Left lung (tissue), 10 donors: ENCODE results near the gene WWOX. TPM values are rescaled to one million over a fixed set of nuclear protein-coding genes. Genes with fewer than 3 reads are reported as not detected.

Source experiments
- ATAC-seq: fragments of 200-7000 bp; cut with Tn5 transposase; one replicate; pipeline ENCODE4 v1.9.1; 2020; ENCODE audit warnings: moderate library complexity
- DNase-seq, 4 donors: peaks; one replicate each; pipeline ENCODE4 v3.0.0-alpha.2; 2013 to 2020
- H3K27ac ChIP-seq, 2 donors: fragments of 200-600 bp; sonication (generic) in 1 of 2; one replicate each; pipeline versions ENCODE4 v1.5.0 to v1.8.0; 2020 to 2021
- H3K27me3 ChIP-seq, 2 donors: fragments of 200-600 bp; sonication (generic) in 1 of 2; one replicate each; pipeline versions ENCODE4 v1.5.0 to v1.8.0; 2020 to 2021
- H3K36me3 ChIP-seq, 2 donors: fragments of 200-600 bp; sonication (generic) in 1 of 2; one replicate each; pipeline versions ENCODE4 v1.5.0 to v1.8.0; 2020 to 2021
- H3K4me1 ChIP-seq, 2 donors: fragments of 200-600 bp; one replicate each; pipeline ENCODE4 v1.8.0; 2021
- H3K4me3 ChIP-seq, 2 donors: fragments of 200-600 bp; sonication (generic) in 1 of 2; one replicate each; pipeline versions ENCODE4 v1.5.0 to v1.8.0; 2020 to 2021; ENCODE audit warnings: mild to moderate bottlenecking in 1 of 2
- H3K9me3 ChIP-seq, 2 donors: fragments of 200-600 bp; sonication (generic) in 1 of 2; one replicate each; pipeline versions ENCODE4 v1.5.0 to v1.8.0; 2020 to 2021
- CTCF ChIP-seq, 2 donors: fragments of 200-600 bp; sonication (generic) in 1 of 2; IDR thresholded peaks; one replicate each; pipeline versions ENCODE4 v1.5.0 to v1.8.0; 2021; ENCODE audit warnings: antibody characterized with exemption in 2 of 2
- intact Hi-C, 2 donors: fragments of 100-400 bp; cut with DNase I; formaldehyde crosslinking; loops; one replicate each; pipeline versions ENCODE4 v1.11.2 to v1.14.2; 2022
- polyA plus RNA-seq, 6 donors: library from polyadenylated mRNA; unstranded; fragments of 120-200 nt; gene quantifications; one replicate each; pipeline ENCODE4 v1.2.1, GENCODE V29; 2013; ENCODE audit not compliant: insufficient read length in 6 of 6
- total RNA-seq, 2 donors: library from RNA; stranded (reverse); fragmentation: NEBNext Ultra II Directional; extraction: Animal tissue kit (Norgen Biotek cat#: 25700); gene quantifications; one replicate each; pipeline ENCODE4 v1.2.1, GENCODE V29; 2021
- donor health status: DM: no; HTN: yes; CAD: no.
- donor health status: DM: no; HTN: no; CAD: no.

Gene WWOX
- total and polyA plus RNA-seq, 8 donors: 17.2 to 40.3 (median 30.8) TPM

DNA sequence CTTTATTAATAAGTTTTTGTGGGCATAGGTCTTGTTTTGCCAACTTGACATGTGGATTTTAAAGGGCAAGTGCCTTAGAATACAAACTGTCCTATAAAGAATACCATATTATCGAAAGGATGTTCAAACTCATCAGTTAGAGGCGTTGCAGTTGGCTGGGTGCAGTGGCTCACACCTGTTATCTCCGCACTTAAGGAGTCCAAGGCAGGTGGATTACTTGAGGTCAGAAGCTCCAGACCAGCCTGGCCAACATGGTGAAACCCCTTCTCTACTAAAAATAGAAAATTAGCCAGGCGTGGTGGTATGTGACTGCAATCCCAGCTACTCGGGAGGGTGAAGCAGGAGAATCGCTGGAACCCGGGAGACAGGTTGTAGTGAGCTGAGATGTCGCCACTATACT lies 472.0 kb downstream of the WWOX start:
- DNase-seq (no peak), ATAC-seq (no peak)
- H3K9me3 ChIP-seq: no peaks in the 10 kb centered on the region
- no peak for TF ChIP-seq CTCF (IDR thresholded peaks at IDR 0.05)
- no peaks in the 10 kb centered on the region for H3K36me3 ChIP-seq
- intact Hi-C loops: no loop called here
- no peak overlapping the region for H3K27ac ChIP-seq
- no peaks in the 10 kb centered on the region for H3K27me3 ChIP-seq
- no peaks in the 10 kb centered on the region for H3K4me1 ChIP-seq
- no peak overlapping the region for H3K4me3 ChIP-seq

DNA sequence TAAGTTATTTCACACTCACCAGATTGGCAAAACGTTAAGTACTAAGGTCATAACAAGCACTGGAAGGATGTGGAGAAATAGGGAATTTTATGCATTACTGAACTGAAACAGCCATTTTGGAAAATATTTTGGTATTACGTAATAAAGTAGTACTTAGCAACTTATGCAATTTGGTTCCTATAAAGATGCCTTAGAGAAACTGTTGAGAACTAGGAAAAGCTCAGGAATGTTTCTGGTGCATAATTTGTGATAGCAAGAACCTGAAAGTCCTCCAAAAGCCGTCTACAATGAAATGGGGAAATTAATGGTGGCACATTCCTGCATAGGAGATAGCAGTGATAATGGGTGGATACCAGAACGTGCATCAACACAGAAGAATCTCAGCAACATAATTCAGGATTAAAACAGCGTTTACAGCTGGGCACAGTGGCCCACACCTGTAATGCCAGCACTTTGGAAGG lies 472.5 kb downstream of the WWOX start:
- H3K27me3 ChIP-seq: no peaks in the 10 kb centered on the region
- DNase-seq (peak in 1 of 4 donors; percentile 15), ATAC-seq (no peak)
- H3K4me1 ChIP-seq: no peaks in the 10 kb centered on the region
- no peaks in the 10 kb centered on the region for H3K9me3 ChIP-seq
- no peak overlapping the region for H3K4me3 ChIP-seq
- TF ChIP-seq CTCF (IDR thresholded peaks at IDR 0.05): no peak
- H3K36me3 ChIP-seq: no peaks in the 10 kb centered on the region
- no peak overlapping the region for H3K27ac ChIP-seq
- intact Hi-C loops: no loop called here

DNA sequence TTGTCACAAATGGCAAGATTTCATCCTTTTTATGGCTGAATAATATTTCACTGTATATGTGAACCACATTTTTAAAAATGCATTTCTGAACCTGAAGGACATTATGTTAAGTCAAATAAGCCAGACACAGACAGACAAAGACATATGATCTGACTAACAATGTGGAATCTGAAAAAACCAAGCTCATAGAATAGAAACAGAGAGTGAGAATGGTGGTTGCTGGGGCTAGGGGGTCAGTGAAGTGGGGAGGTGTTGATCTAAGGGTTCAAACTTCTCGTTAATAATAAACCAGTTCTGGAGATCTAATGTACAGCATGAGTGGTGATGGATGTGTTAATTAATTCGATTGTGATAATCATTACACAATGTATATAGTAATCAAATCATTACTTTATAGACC lies 475.1 kb downstream of the WWOX start:
- intact Hi-C loops: no loop called here
- no peaks in the 10 kb centered on the region for H3K4me1 ChIP-seq
- no peaks in the 10 kb centered on the region for H3K27me3 ChIP-seq
- no peak overlapping the region for H3K4me3 ChIP-seq
- ATAC-seq (no peak), DNase-seq (no peak)
- no peaks in the 10 kb centered on the region for H3K9me3 ChIP-seq
- H3K36me3 ChIP-seq: no peaks in the 10 kb centered on the region
- TF ChIP-seq CTCF (IDR thresholded peaks at IDR 0.05): no peak
- no peak overlapping the region for H3K27ac ChIP-seq

DNA sequence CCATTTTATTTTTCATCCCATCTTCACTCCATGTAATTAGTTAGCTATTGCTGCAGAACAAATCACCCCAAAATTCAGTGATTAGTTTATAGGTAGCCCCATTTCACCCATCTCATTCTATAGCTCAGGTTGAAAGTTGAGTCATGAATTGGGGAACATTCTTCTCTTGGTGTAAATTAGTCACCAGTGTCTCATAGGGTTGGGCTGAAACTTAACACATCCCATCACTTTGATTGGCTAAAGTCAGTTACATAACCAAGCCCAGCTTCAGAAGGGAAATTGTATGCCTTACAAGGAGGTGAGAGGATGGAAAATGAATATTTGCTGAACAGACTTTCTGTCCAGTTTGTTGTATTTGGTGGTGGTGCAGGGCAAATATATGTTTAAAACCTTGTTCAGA lies 477.5 kb downstream of the WWOX start:
- H3K27me3 ChIP-seq: no peaks in the 10 kb centered on the region
- no peak for ATAC-seq
- no peak overlapping the region for H3K27ac ChIP-seq
- H3K4me1 ChIP-seq: no peaks in the 10 kb centered on the region
- no peaks in the 10 kb centered on the region for H3K36me3 ChIP-seq
- no peaks in the 10 kb centered on the region for H3K9me3 ChIP-seq
- intact Hi-C loops: no loop called here
- no peak for TF ChIP-seq CTCF (IDR thresholded peaks at IDR 0.05)
- no peak overlapping the region for H3K4me3 ChIP-seq
- DNase-seq: no peak

DNA sequence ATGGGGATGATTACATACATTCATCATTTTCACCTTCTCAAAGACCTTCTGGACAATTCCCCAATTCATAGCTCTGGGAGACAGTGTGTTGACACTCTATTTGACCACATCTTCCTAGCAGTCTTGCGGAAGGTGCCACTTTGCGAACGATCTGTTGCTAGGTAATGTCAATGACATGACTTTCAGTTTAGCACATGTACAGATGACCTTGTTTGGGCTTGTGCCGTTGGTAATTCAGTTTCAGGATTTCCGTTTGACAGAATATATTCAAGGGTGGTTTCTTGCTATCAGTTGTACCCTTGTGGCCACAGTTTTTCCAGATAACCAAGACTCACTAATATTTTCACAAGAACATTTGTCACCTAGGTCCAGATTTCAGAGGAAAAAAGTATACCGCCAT lies 478.2 kb downstream of the WWOX start:
- DNase-seq (no peak), ATAC-seq (no peak)
- Histone ChIP-seq H3K36me3 (no peaks in the 10 kb centered on the region), H3K4me1 (no peaks in the 10 kb centered on the region), H3K27ac (no peak overlapping the region), H3K27me3 (no peaks in the 10 kb centered on the region), H3K9me3 (no peaks in the 10 kb centered on the region), H3K4me3 (no peak overlapping the region)
- no peak for TF ChIP-seq CTCF (IDR thresholded peaks at IDR 0.05)
- intact Hi-C loops: no loop called here
